AG04449 (cell line): Measurements from ENCODE around the gene JOSD1.
"Not testable (repeated sequence)": the region's sequence is repeated elsewhere in the genome, so short reads cannot be mapped to it uniquely, and the experiment has no call there.

Source experiments
- CTCF ChIA-PET: fragments of 350-600 bp; formaldehyde crosslinking; extraction: SDS; loops from one replicate; lab custom pipeline; 2021; ENCODE audit warnings: antibody characterized with exemption; lab: Yijun Ruan, JAX
- POLR2A ChIA-PET: fragments of 400-600, 350-600 bp; formaldehyde crosslinking; extraction: SDS; loops from one replicate; lab custom pipeline; 2020; ENCODE audit warnings: antibody characterized with exemption, inconsistent platforms; lab: Yijun Ruan, JAX
- DNase-seq: peaks from one replicate; pipeline ENCODE4 v3.0.0-alpha.2; 2010; ENCODE audit warnings: low read depth, low spot score
- H3K4me3 ChIP-seq: 2 replicates; pipeline ENCODE4 v1.5.1; 2011; ENCODE audit warnings: low read depth, mild to moderate bottlenecking, control low read depth, low read length
- TF ChIP-seq, protein P1 (sequence below): IDR thresholded peaks from one replicate; pipeline ENCODE4 v1.5.1; 2011; ENCODE audit warnings: mild to moderate bottlenecking, moderate library complexity, low read length, control low read depth, inconsistent platforms; ENCODE audit not compliant: insufficient read depth; ENCODE audit errors: missing control alignments

The JOSD1 gene

DNA sequence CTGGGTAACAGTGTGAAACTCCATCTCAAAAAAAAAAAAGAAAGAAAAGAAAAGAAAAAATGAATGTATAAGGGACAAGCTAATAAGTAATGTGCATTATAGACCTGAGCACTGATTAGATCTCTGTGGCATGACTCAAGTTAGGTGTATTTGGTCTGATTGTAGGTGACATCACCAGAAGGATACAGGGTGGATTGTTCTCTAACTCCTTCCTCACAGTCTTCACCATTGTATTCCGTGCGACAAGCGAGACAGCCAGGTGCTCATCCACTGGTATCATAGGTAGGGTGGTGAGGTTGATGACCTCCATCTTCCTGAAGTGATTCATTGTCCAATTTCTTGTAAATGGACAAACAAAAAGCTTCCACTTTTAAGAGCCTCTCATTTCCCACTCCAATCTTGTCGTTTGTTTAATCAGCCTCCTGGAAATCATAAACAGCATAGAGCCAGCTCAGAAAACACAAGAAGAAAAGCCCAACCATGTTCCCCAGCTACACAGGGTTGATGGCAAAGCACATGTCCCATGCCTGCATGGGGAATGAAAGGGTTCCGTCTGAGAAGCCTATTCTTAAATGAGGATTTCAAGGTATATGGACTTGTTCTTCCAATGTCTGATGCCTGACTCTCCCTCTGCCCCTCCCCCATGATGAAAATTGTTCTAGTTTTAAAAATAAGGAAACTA, 50.8 kb downstream of the JOSD1 start:
- ChIA-PET POLR2A (no interaction called here), CTCF (interaction anchor here (1.1 kb wide), 1 partner anchor 31 kb away, joined by 3 read pairs; no protein-coding TSS in a partner anchor)

DNA sequence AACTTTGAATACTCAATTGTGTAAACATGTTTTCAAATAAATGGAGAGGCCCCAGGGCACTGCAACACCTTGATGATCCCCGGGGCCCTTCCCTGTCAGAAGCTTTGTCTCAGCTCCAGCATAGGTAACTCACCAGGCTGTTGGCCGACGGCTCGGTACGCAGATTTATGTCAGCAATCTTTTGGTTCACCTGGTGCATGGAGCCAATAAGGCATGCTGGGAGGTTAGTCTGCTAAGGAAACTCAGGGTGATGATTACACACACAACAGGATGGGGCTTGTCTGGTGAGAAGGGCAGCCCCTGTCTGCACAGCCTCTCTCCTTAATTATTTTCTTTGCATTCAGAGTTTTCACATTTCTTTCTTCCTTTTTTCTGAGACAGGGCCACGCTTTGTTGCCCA, 55.3 kb downstream of the JOSD1 start:
- TF ChIP-seq, protein P1, sequence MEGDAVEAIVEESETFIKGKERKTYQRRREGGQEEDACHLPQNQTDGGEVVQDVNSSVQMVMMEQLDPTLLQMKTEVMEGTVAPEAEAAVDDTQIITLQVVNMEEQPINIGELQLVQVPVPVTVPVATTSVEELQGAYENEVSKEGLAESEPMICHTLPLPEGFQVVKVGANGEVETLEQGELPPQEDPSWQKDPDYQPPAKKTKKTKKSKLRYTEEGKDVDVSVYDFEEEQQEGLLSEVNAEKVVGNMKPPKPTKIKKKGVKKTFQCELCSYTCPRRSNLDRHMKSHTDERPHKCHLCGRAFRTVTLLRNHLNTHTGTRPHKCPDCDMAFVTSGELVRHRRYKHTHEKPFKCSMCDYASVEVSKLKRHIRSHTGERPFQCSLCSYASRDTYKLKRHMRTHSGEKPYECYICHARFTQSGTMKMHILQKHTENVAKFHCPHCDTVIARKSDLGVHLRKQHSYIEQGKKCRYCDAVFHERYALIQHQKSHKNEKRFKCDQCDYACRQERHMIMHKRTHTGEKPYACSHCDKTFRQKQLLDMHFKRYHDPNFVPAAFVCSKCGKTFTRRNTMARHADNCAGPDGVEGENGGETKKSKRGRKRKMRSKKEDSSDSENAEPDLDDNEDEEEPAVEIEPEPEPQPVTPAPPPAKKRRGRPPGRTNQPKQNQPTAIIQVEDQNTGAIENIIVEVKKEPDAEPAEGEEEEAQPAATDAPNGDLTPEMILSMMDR, result no peak
- CTCF ChIA-PET, result no interaction called here
- no peak for DNase-seq
- no peak overlapping the region for H3K4me3 ChIP-seq
- POLR2A ChIA-PET, result no interaction called here

More for the DNA sequence above, 50.8 kb downstream of the JOSD1 start:
- TF ChIP-seq, protein P1, result no peak
- H3K4me3 ChIP-seq, result no peak overlapping the region
- no peak for DNase-seq

DNA sequence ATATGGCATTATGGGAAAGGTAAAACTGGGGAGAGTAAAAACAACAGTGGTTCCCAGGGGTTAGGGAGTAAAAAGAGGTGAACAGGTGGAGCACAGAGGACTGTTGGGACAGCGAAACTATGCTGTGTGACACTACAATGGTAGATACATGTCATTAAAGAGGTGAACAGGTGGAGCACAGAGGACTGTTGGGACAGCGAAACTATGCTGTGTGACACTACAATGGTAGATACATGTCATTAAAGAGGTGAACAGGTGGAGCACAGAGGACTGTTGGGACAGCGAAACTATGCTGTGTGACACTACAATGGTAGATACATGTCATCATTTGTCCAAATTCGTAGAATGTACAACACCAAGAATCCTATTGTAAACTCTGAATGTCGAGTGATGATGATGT, 56.5 kb downstream of the JOSD1 start:
- CTCF ChIA-PET, H3K4me3 ChIP-seq, DNase-seq, POLR2A ChIA-PET: not testable (repeated sequence)

DNA sequence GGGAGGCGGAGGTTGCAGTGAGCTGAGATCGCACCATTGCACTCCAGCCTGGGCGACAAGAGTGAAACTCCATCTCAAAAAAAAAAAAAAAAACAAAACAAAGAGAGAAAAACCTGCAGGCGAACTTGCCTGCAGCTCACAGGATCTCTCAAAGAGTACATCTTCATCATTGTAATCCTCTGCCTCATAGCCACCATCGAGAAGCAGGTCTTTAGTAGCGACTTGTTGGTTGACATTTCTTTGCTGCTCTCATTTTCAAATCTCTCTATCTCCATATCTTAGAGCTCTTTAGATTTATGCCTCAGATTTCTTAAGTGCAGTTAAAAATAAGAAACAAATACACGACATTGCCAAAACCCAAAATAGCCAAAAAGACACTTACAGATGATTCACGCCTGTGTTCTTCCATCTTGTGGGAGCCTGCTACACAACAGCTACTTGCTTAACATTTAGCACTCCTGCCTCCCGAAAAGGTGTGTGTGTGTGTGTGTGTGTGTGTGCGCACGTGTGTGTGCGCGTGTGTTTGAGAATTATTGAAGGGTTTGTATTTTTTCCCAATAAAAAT, 59.2 kb downstream of the JOSD1 start:
- ChIA-PET POLR2A (no interaction called here), CTCF (interaction anchor here (0.7 kb wide), 1 partner anchor 30 kb away, joined by 3 read pairs; no protein-coding TSS in a partner anchor)
- DNase-seq, result no peak
- TF ChIP-seq, protein P1, result no peak
- H3K4me3 ChIP-seq, result no peak overlapping the region

DNA sequence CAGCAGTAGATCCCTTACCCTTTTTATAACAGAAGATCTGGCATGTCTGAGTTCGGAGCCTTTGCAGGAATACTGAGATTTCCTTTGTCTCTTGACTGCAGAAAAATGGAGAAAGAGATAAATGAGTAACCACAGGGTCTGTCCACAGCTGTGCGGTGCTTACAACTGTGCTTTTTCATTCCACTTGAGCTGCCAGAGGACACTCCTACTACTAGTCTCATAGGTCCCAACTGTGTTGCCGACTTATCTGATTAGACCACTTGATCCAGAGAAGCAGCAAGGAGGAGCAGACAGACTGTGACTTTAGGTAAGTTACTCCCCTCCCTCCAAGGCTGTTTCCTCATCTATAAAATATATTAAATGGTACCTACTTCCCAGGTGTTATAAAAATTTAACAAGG, 62.0 kb downstream of the JOSD1 start:
- no peak for DNase-seq
- POLR2A ChIA-PET, result no interaction called here

DNA sequence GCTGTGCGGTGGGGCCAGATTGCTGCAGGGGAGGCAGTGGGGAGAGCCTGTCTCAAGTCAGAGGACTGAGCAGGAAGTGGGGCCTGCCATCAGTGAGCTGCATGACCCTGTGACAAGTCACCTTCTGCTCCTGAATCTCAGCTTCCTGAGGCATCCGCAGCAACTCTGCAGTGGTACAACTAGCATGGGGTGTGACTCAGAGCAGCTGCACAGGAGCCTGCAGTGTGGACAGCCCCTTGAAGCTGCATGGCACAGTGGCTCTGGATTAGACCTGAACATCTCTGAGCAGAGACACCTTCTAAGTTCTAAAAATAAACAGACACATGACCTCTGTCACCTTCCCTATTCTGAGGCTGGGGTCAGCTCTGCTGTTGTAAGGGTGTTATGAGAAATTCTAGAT, 62.5 kb downstream of the JOSD1 start:
- ChIA-PET CTCF (no interaction called here), POLR2A (no interaction called here)
- H3K4me3 ChIP-seq, result no peak overlapping the region
- TF ChIP-seq, protein P1, result no peak
- DNase-seq, result no peak

More for the DNA sequence above, 62.0 kb downstream of the JOSD1 start:
- CTCF ChIA-PET, result no interaction called here
- TF ChIP-seq, protein P1, result no peak
- H3K4me3 ChIP-seq, result no peak overlapping the region
